Middle frontal gyrus (tissue), 1 donor: Measurements from ENCODE around the gene BCR.

Experiments used
- DNase-seq: peaks from one replicate; pipeline ENCODE4 v3.0.0-alpha.2; 2015; ENCODE audit warnings: low spot score; ENCODE audit errors: extremely low spot score

BCR gene

DNA sequence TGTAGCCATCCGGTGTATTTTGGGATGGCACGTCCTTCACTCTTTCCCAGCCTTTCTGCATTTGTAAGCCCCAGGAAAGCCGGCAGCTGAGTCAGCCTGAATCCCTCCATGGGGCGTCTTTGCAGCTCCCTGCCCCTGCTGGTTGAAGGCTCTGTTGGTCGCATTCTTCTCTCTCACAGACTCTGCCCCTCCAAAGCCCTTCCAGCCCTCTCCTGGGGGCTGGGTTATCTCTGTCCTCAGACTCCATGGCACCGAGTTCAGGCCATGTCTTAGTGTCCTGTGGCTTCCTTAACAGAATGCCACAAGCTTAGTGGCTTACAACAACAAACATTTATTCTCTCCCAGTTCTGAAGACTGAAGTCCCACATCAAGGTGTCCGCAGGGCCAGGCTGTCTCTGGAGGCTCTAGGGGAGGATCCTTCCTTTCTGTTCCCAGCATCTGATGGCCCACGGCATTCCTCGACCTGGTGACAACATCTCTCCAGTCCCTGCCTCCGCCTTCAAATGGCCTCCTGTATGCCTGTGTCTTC lies 62.2 kb downstream of the BCR start:
- DNase-seq = no peak

DNA sequence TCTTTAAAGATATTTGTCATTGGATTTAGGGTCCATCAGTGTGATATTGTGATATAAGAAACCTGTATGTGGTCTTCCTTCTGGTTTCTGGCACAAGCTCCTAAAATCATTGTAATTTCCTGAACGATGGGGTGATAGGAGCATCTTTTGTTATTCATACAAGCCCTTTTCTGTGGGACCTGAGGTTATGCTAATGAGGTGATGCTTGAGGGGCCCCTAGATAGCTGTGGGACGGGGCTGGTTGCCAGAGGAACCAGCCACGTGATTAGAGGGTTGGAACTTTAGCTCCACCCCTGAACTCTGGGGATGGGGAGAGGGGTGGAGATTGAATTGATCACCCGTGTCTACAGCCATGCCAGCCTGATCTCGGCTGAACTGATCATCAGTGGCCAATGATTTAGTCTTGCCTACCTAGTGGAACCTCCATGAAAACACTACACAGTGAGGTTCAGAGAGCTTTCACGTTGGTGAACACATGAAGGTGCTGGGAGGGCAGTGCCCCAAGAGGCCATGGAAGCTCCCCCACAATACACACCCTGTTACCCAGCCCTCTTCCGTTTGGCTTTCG lies 62.8 kb downstream of the BCR start:
- no peak for DNase-seq

DNA sequence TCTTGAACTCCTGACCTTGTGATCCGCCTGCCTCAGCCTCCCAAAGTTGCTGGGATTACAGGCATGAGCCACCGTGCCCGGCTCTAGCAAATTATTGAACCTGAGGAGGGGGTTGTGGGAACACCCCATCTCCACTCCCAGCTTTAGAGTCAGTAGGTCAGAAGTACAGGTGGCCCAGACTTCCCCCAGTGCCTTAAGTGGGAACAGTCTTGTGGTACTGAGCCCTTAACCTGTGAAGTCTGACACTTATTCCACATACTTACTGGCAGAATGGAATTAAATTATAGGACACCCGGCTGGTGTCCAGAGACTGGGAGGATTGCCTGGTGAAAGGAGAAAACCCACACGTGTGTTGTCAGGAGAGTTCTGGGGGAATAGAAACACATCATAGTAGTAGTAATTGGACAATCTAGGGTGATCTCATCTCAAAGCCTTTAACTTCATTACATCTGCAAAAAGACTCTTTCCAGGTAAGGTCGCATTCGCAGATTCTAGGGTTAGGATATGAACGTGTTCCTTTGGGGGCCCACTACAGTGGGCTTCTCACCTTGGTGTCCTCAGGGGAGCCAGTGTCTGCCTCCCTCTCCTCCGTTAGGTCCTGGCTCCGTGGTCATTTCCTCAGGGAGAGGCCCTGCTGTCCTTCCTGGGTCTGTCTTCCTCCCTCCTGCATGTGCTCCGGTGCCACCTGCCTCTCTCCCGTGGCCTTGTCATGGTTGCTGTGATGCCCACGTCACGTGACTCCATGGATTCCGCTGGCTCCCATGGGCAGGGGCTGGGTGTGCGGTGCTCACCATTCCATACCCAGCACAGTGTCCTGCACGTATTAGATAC lies 63.8 kb downstream of the BCR start:
- no peak for DNase-seq

DNA sequence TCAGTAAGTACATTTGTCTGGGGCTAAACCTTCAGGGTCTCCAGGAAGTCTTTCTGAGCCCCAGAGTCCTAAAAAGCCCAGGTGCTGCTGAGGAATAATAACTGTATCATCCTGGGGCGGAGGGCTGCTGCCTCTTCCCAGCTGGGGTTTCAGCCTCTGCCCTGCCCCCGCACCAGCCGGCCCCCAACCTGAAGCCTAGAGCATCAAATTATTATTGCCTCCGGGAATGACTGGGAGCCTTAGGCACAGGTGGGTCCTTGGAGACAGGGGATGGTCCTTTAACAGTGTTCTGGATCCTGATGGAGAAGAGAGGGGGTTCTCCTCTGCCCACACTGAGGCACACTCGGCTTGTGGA lies 64.4 kb downstream of the BCR start:
- DNase-seq = no peak

- no peak for DNase-seq
Observed at GRCh38 chr22:23245045-23245798, 64.9 kb downstream of the BCR start.

- DNase-seq = no peak
Observed at GRCh38 chr22:23245799-23246136, 65.5 kb downstream of the BCR start.

DNA sequence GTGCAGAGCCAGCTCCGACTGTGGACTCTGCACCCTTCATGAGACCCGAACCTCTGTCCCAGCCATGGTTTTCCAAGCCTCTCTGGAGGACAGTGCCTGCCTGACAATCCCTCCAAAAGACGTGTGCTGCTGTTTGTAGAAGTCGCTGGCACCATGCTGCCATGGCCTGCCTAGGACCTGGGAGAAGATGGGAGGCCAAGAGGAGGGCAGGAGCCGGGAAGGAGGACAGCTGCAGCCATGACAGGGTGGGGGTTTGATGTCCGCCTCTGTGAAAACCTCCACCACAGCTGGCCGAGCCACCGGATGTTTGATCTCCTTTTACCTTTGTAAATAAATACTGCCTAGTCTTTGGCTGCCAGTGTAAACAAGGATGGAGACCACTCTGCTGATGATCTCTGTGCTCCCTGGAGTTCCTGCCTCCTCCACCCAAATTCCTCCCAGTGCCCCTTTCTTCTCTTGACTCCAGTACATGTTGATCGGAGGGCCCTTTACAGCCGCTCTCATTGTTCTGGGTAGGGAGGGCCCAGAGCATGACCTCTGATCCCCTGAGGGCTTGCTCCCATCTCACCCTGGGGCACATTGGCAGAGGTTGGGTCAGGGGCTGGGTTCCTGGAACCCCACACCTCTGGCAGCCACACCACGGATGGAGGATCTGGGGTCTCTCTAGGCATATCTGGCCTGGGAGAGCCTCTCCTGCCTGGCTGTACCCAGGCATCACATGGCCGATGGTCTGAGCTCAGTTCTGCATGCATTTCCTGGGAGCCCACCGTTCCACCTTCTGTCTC lies 66.9 kb downstream of the BCR start:
- no peak for DNase-seq

GRCh38 chr22:23248583-23248982 lies 68.3 kb downstream of the BCR start:
- no peak for DNase-seq

- DNase-seq = no peak
Observed at GRCh38 chr22:23250056-23250784, 69.9 kb downstream of the BCR start.

DNA sequence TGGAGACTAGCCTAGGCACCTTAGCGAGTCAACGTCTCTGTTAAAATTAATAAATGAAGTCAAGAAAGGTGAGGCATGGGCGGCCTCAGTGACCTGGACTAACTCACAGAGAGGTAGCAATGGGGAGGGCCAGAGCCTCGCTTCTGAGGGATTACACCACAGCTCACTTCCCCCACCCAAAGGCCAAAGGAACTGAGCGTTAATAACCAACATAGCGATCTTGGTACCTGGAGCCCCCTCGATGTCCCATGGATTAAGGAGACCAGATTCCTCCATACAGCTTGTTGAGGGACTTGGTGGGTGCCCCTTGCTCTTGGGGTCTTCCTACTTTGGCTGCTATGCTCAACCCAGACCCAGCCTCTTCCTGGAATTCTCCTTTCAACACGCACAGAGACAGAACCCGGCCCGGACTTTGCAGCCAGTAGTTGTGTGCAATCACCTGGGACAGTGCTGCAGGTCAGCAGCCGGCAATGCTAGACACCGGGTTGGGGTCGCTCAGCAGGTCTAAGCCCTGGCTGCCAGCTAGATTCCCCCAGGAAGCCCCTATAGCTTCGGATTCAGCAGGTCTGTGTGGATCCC lies 70.6 kb downstream of the BCR start:
- no peak for DNase-seq

DNA sequence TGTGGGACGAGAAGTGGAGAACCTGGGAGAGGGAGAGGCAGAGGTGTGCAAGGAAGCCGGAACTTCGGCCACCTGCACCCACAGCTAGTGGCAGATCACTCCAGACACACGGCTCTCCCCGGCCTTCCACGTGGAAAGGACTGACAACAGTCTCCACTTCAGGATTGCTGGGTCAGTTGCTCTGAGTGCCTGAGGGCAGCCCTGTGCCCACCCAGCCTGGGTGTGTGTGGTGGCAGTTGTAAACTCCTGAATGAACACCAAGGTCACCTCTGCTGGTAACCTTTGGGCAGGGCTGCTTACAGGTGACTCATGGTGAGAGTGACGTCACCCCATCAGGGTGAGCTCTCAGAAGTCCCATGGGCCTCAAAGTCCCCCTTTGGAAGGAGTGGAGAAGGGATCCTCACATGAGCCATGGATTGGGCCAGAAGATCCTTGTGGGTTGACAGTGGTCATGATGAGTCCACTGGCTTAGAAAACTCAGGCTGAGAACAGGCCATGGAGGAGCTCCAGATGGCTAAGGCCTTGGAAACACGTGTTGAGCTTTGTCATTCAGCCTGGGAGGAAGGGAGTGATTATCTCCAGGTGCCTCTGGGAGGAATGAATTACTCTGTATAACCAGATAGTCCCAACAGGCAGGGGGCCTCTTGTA lies 71.3 kb downstream of the BCR start:
- DNase-seq = no peak

GRCh38 chr22:23253475-23254055 lies 73.3 kb downstream of the BCR start:
- no peak for DNase-seq

GRCh38 chr22:23255506-23256170 lies 75.3 kb downstream of the BCR start:
- DNase-seq = no peak

DNA sequence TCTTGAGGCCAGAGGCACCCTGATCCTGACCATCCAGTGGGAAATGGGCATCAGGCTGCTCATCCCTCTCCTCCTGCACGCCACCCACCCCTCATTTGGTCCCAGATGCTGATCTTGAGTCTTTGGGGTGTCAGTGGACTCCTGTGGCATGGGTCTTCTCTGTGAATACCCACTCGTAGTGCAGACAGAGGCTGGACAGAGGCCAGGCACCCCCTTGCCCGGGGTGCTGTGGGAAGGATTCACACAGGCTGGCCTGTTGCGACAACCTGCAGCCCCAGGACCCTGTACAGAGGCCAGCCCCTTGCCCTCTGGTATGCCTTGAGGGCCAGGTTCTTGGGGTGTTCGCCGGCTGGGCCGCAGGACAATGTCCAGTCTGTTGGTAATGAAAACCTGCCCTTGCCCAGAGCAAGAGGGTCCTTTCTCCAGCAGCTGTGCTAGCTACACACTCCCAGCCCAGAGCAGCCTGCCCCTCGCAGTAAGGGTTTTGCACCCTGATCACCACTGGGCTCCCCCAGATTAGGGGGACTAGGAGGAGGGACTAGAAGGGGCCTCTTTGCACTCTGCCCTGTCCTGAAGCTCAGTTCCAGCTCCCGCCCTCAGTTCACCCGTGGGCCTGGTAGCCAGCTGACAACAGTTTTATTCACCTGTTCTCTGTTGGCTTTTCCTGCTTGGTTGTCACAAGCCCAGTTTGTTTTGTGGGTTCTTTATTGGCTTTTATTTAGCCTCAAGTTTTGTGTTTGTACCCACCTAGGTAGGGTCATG lies 76.0 kb downstream of the BCR start:
- no peak for DNase-seq

DNA sequence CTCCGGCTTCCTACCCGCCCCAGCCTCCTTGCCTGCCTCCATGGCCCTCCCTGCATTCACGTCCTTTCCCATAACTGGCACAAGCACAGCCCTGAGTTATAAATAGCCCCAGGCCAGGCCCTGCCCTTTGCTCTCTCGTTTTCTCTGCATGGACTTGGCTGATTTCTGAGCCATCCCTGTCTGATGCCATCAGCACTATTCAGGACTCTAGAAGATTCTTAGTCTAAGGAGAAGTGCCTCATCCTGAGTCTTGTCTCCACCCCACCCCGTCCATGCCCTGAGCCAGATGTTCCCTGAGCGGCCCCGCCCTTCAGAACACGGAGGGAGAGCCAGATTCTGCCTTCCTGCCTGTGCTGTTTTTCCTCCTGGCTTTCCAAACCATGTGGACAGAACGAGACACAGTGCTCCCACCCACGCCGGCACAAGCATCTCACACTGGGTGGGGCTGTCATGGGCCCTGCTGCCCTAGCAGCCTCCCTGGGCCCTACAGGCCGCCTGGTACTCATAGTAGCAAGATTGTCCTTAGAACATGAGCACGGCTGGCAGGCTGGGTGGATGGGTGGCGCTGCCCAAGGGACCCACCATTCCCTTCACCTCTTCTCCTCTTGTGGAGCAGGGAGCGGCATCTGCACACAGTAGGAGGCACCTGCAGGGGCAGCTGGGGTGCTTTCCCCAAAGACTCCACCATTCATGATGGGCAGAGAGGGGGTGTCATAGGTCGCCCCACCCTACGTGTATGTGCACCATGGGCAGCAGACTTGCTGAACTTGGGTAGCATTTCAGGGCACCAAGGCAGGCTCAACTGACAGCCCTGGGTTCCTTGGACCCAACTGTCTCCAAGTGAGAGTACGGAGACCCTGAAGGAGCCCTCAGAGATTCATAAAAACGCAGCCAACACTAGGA lies 76.9 kb downstream of the BCR start:
- no peak for DNase-seq

GRCh38 chr22:23257889-23258825 lies 77.8 kb downstream of the BCR start:
- DNase-seq = no peak
